SK-N-MC (cell line): ENCODE measurements around the gene JAKMIP1.

ENCODE experiments used
- EZH2 ChIP-seq: fragments of 200-600 bp; sonication (generic); IDR thresholded peaks from one replicate; pipeline ENCODE4 v1.6.1; 2017; ENCODE audit warnings: antibody characterized with exemption
- POLR2AphosphoS5 ChIP-seq: IDR thresholded peaks from 2 replicates; pipeline ENCODE4 v1.6.1; 2012; ENCODE audit warnings: mild to moderate bottlenecking, low read depth, low read length, borderline replicate concordance

DNA sequence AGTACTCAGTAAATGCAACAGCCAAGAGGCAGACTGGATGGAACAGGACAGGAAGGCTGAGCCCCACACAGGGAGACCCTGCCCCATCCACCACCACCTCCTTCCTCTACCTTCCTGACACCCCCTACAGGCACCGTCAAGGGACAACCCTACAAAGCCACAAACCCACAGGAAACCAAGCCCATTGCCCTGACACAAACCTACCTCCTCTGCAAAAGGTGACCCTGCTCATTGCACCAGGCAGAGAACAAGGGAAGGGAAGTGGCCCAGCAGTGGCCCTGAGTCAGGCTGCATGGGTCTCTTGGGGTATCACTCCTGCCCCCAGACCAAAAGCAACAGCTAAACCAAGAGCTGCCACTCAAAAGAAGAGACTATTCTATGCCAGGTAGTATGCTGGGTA is 21.0 kb downstream of the JAKMIP1 start:
- TF ChIP-seq POLR2AphosphoS5 (no peak), EZH2 (no peak)
